ENCODE measurements around the gene TAPBPL. TPM values are rescaled to one million over a fixed set of nuclear protein-coding genes. Genes with fewer than 3 reads are reported as not detected.

Gene TAPBPL
- polyA plus RNA-seq, 1 of the 3 experiments (the other 2 are of a cell fraction): 24.1 TPM

- ChIA-PET CTCF (interaction anchor here (0.6 to 1.4 kb wide), 7 partner anchors 13 to 475 kb away, joined by 3 to 6 read pairs (median 3); no protein-coding TSS in a partner anchor), POLR2A (interaction anchor here (1.5 kb wide), 1 partner anchor 12 kb away, joined by 5 read pairs; the partner anchor contains the start of gene TAPBPL)
- Histone ChIP-seq H2AFZ (ENCODE audit: low read depth) (no peak overlapping the region), H3K4me1 (ENCODE audit: control insufficient read depth in 1 of 2, insufficient read depth in 2 of 2, low read depth in 1 of 2, low read length in 1 of 2) (no peaks in the 10 kb centered on the region; a peak in 1 of 4 replicates), H3K4me2 (no peak overlapping the region), H3K36me3 (replicated peaks in 1 of 2; ENCODE audit: control insufficient read depth in 1 of 2, insufficient read depth in 2 of 2, low read length in 1 of 2) (peaks cover 46 to 51% of the 10 kb centered on the region in 2 experiments), H3K4me3 (ENCODE audit: low read depth in 2 of 2, low read length in 1 of 2) (no peak overlapping the region), H3F3A (replicated peaks; ENCODE audit: insufficient read depth) (peaks cover 4% of the 10 kb centered on the region), H3K9me3 (no peaks in the 10 kb centered on the region), H3K79me2 (ENCODE audit: insufficient read depth) (peaks cover 23% of the 10 kb centered on the region), H3K27ac (ENCODE audit: low read depth in 2 of 2, low read length in 1 of 2) (no peak overlapping the region), H3K27me3 (ENCODE audit: insufficient read depth) (no peaks in the 10 kb centered on the region), H4K20me1 (ENCODE audit: insufficient read depth) (no peaks in the 10 kb centered on the region), H3K9me2 (no peaks in the 10 kb centered on the region), H3K9ac (no peak overlapping the region)
- TF ChIP-seq IRF3 (IDR thresholded peaks at IDR 0.05; ENCODE audit: low read depth, low read length) (no peak), GATA2 (CRISPR knock-in tag; IDR thresholded peaks at IDR 0.05) (no peak), EP300 (IDR thresholded peaks at IDR 0.05; ENCODE audit: borderline replicate concordance in 1 of 2, low read depth in 1 of 2, low read length in 1 of 2) (no peak), RCOR1 (IDR thresholded peaks at IDR 0.05; ENCODE audit: low read length) (no peak), TCF12 (IDR thresholded peaks at IDR 0.05) (no peak), SIN3A (IDR thresholded peaks at IDR 0.05; ENCODE audit: borderline replicate concordance, low read depth, low read length) (no peak), POLR2AphosphoS5 (IDR thresholded peaks at IDR 0.05; ENCODE audit: low read depth, low read length) (no peak)
- TF ChIP-seq, protein P1, sequence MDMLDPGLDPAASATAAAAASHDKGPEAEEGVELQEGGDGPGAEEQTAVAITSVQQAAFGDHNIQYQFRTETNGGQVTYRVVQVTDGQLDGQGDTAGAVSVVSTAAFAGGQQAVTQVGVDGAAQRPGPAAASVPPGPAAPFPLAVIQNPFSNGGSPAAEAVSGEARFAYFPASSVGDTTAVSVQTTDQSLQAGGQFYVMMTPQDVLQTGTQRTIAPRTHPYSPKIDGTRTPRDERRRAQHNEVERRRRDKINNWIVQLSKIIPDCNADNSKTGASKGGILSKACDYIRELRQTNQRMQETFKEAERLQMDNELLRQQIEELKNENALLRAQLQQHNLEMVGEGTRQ (IDR thresholded peaks at IDR 0.05; ENCODE audit: borderline replicate concordance, low read depth, low read length): no peak
- TF ChIP-seq, protein P2, sequence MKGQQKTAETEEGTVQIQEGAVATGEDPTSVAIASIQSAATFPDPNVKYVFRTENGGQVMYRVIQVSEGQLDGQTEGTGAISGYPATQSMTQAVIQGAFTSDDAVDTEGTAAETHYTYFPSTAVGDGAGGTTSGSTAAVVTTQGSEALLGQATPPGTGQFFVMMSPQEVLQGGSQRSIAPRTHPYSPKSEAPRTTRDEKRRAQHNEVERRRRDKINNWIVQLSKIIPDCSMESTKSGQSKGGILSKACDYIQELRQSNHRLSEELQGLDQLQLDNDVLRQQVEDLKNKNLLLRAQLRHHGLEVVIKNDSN (IDR thresholded peaks at IDR 0.05; ENCODE audit: borderline replicate concordance, low read depth): no peak
- no peak for DNase-seq
- 94% methylated on average over 6 of the region's 6 CpGs for WGBS (ENCODE audit: low lambda C conversion rate)
These were observed 12.0 kb downstream of the TAPBPL start for GRCh38 chr12:6463858-6464257.

GRCh38 chr12:6464531-6464930 is 12.7 kb downstream of the TAPBPL start:
- no peak overlapping the region for H3K9ac ChIP-seq
- DNase-seq: no peak
- ChIA-PET CTCF (interaction anchor here (0.8 to 2.3 kb wide), 27 partner anchors 7 to 476 kb away, joined by 3 to 91 read pairs (median 7); partner anchors contain the start of genes CD27, COPS7A, MRPL51 and TAPBPL), POLR2A (no interaction called here)
- H3K4me3 ChIP-seq (ENCODE audit: low read depth in 2 of 2, low read length in 1 of 2): no peak overlapping the region
- H3K9me2 ChIP-seq: no peaks in the 10 kb centered on the region
- H2AFZ ChIP-seq (ENCODE audit: low read depth): no peak overlapping the region
- no peak overlapping the region for H3K4me2 ChIP-seq
- H3K27ac ChIP-seq (ENCODE audit: low read depth in 2 of 2, low read length in 1 of 2): no peak overlapping the region
- H3K36me3 ChIP-seq (replicated peaks in 1 of 2; ENCODE audit: control insufficient read depth in 1 of 2, insufficient read depth in 2 of 2, low read length in 1 of 2): peaks cover 41 to 45% of the 10 kb centered on the region in 2 experiments
- WGBS (ENCODE audit: low lambda C conversion rate): 89% methylated on average over 5 of the region's 8 CpGs
- no peaks in the 10 kb centered on the region for H3K27me3 ChIP-seq (ENCODE audit: insufficient read depth)
- no peaks in the 10 kb centered on the region for H4K20me1 ChIP-seq (ENCODE audit: insufficient read depth)
- no peaks in the 10 kb centered on the region for H3K9me3 ChIP-seq
- H3F3A ChIP-seq (replicated peaks; ENCODE audit: insufficient read depth): no peaks in the 10 kb centered on the region
- H3K4me1 ChIP-seq (ENCODE audit: control insufficient read depth in 1 of 2, insufficient read depth in 2 of 2, low read depth in 1 of 2, low read length in 1 of 2): peaks cover 0 to 5% of the 10 kb centered on the region in 2 experiments; a peak in 2 of 4 replicates
- H3K79me2 ChIP-seq (ENCODE audit: insufficient read depth): peaks cover 30% of the 10 kb centered on the region
- TF ChIP-seq FOXJ3 (CRISPR knock-in tag; IDR thresholded peaks at IDR 0.05) (no peak), NFIC (IDR thresholded peaks at IDR 0.05; ENCODE audit: borderline replicate concordance) (no peak), YY1 (IDR thresholded peaks at IDR 0.05; ENCODE audit: low read depth) (no peak), MAX (IDR thresholded peaks at IDR 0.05; ENCODE audit: low read depth) (no peak), TAF1 (IDR thresholded peaks at IDR 0.05; ENCODE audit: borderline replicate concordance, low read depth, low read length) (no peak), IRF3 (IDR thresholded peaks at IDR 0.05; ENCODE audit: low read depth, low read length) (no peak), CHD2 (IDR thresholded peaks at IDR 0.05; ENCODE audit: low read length, partially characterized antibody) (no peak)
- TF ChIP-seq, protein P1 (IDR thresholded peaks at IDR 0.05; ENCODE audit: borderline replicate concordance, low read depth, low read length): no peak
- TF ChIP-seq, protein P2 (IDR thresholded peaks at IDR 0.05; ENCODE audit: borderline replicate concordance, low read depth): no peak
- TF ChIP-seq, protein P3, sequence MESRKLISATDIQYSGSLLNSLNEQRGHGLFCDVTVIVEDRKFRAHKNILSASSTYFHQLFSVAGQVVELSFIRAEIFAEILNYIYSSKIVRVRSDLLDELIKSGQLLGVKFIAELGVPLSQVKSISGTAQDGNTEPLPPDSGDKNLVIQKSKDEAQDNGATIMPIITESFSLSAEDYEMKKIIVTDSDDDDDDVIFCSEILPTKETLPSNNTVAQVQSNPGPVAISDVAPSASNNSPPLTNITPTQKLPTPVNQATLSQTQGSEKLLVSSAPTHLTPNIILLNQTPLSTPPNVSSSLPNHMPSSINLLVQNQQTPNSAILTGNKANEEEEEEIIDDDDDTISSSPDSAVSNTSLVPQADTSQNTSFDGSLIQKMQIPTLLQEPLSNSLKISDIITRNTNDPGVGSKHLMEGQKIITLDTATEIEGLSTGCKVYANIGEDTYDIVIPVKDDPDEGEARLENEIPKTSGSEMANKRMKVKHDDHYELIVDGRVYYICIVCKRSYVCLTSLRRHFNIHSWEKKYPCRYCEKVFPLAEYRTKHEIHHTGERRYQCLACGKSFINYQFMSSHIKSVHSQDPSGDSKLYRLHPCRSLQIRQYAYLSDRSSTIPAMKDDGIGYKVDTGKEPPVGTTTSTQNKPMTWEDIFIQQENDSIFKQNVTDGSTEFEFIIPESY (IDR thresholded peaks at IDR 0.05; ENCODE audit: borderline replicate concordance, low read depth): no peak

Measured in SK-N-SH (cell line).